HG03139 (cell line): Measurements from ENCODE around the gene TSPAN19.
"Not testable (repeated sequence)": the region's sequence is repeated elsewhere in the genome, so short reads cannot be mapped to it uniquely, and the experiment has no call there.

Experiments
- ATAC-seq: cut with Tn5 transposase; IDR thresholded peaks from one replicate; pipeline ENCODE4 v1.9.1; 2021; ENCODE audit not compliant: unreplicated experiment

TSPAN19 gene

GRCh38 chr12:85036234-85036707 is at the start of gene TSPAN19, which contains the start of gene LRRIQ1:
TSPAN19 (minus strand) TSS chr12:85036277; CDS start chr12:85029946, 6,331 bp downstream.
LRRIQ1 (plus strand) TSS chr12:85036351; CDS start chr12:85038177, 1,826 bp downstream.
- ATAC-seq: peak; percentile 94

- ATAC-seq: no peak
These were observed 49.0 kb upstream of the TSPAN19 start for GRCh38 chr12:85085066-85085465.

GRCh38 chr12:85076688-85077430 is 40.8 kb upstream of the TSPAN19 start:
- peak; percentile 70 for ATAC-seq

- ATAC-seq: no peak
These were observed 36.7 kb upstream of the TSPAN19 start for GRCh38 chr12:85072826-85073225.

- no peak for ATAC-seq
These were observed 29.9 kb upstream of the TSPAN19 start for GRCh38 chr12:85065837-85066482.

GRCh38 chr12:85060916-85061315 is 24.8 kb upstream of the TSPAN19 start:
- ATAC-seq: no peak

- no peak for ATAC-seq
These were observed 23.5 kb upstream of the TSPAN19 start for GRCh38 chr12:85059594-85059993.

- no peak for ATAC-seq
These were observed 22.3 kb upstream of the TSPAN19 start for GRCh38 chr12:85058339-85058738.

- peak; percentile 77 for ATAC-seq
These were observed 21.4 kb upstream of the TSPAN19 start for GRCh38 chr12:85057370-85057963.

- ATAC-seq: no peak
These were observed 7.8 kb upstream of the TSPAN19 start for GRCh38 chr12:85043829-85044228.

- ATAC-seq: no peak
These were observed 5.3 kb upstream of the TSPAN19 start for GRCh38 chr12:85041395-85041794.

GRCh38 chr12:85036733-85037132 is 656 bp upstream of the TSPAN19 start:
- no peak for ATAC-seq

- no peak for ATAC-seq
These were observed 6.6 kb downstream of the TSPAN19 start for GRCh38 chr12:85029456-85029855.

- no peak for ATAC-seq
These were observed 18.0 kb downstream of the TSPAN19 start for GRCh38 chr12:85018098-85018497.

GRCh38 chr12:85017618-85018017 is 18.5 kb downstream of the TSPAN19 start:
- no peak for ATAC-seq

- ATAC-seq: no peak
These were observed 18.9 kb downstream of the TSPAN19 start for GRCh38 chr12:85017133-85017532.

GRCh38 chr12:85016413-85016812 is 19.7 kb downstream of the TSPAN19 start:
- no peak for ATAC-seq

GRCh38 chr12:85007836-85008235 is 28.2 kb downstream of the TSPAN19 start:
- no peak for ATAC-seq

- ATAC-seq: no peak
These were observed 29.9 kb downstream of the TSPAN19 start for GRCh38 chr12:85006206-85006605.

- ATAC-seq: no peak
These were observed 30.5 kb downstream of the TSPAN19 start for GRCh38 chr12:85005615-85006014.

GRCh38 chr12:85005047-85005446 is 31.0 kb downstream of the TSPAN19 start:
- not testable (repeated sequence) for ATAC-seq

GRCh38 chr12:85004204-85004603 is 31.9 kb downstream of the TSPAN19 start:
- no peak for ATAC-seq
